DMS114 treated with DMSO at 0.1 percent for 48 hours (cell line): ENCODE measurements around the gene SCGB1D1.
"Not testable (repeated sequence)": the region's sequence is repeated elsewhere in the genome, so short reads cannot be mapped to it uniquely, and the experiment has no call there.

ENCODE experiments used
- DNase-seq: peaks from one replicate; lab custom pipeline; 2025; ENCODE audit not compliant: unreplicated experiment; lab: John Stamatoyannopoulos, UW

Gene SCGB1D1

DNA sequence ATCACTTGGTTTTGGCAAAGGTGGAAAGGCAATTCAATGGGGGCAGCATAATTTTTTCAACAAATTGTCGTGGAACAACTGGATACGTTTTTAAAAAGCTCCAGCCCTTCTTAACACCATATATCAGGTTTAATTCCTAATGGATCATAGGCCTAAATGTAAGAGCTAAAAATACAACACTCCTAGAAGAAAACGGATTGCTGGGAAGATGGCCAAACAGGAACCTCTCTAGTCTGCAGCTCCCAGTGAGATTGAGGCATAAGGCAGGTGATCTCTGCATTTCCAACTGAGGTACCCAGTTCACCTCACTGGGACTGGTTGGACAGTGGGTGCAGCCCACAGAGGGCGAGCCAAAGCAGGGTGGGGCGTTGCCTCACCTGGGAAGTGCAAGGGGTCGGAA is 32.4 kb upstream of the SCGB1D1 start:
- no peak for DNase-seq

DNA sequence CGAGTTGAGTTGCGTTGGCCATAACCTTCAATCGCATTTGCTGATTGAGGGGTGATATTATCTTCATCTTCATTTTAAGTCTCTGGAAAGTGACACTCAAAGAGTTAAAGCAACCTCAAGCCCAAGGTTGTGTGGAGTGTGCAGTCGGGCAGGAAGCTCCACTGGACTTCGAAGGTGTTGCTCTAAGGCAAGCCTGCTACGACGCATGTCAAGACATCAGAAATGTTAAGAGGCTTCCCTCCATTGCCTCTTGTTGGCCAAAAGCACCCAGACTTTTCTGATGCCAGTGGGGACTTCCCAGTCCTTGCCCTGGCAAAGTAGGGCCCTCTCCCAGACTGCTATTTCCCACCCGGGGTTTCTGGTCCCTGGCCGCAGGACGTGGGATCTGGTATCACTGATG is 23.6 kb upstream of the SCGB1D1 start:
- no peak for DNase-seq

DNA sequence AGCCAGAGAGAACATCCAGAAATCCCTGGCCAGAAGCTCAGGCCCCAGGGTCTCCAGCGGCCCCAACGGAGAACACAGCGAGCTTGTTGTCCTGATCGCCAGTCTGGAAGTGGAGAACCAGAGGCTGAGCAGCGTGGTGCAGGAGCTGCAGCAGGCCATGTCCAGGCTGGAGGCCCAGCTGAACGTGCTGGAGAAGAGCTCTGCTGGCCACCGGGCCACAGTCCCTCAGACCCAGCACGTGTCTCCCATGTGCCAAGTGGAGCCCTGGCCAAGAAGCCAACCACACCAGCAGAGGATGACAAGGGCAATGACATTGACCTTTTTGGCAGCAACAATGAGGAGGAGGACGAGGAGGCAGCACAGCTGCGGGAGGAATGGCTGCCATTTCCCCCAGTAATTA is 20.6 kb upstream of the SCGB1D1 start:
- no peak for DNase-seq

DNA sequence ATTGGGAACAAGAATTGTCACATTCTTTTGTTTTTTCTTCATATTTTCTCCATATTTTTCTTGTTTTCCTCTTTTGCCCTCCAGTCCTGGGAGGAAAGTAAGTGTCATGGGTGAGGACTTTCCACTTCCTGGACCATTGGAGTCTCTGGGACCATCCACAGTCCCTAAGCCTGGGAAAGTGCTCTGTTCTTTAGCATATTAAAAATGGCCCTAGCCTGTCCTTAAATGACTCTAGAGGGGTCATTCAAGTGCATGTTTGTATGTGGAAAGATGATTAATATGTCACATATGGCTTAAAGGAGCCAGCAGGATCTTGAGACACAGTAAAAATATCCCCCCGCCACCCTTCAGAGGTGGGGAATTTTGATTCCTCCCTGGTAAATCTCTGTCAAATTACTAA is 20.1 kb upstream of the SCGB1D1 start:
- no peak for DNase-seq

DNA sequence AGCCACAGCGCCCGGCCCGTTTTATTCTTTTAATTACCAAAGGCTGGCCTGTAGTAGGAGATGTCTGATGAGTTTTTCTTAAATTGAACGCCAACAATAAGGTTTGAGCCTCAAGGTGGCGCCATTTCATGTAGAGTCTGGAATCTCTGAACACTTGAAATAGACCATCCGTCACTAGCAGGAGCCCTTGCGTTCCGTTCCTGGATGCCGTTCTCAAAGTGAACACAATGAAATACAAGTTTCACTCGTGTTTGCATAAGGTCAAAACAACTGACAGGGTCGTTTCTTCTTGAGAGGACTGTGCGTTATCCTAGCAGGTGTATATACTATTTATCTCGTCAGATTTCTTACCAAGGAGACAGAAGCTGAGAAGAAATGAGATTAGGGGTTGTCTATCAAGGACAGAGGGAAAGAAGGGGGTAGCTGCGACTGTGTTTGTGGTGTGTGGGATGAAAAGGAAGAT is 18.7 kb upstream of the SCGB1D1 start:
- DNase-seq = peak; percentile 78

DNA sequence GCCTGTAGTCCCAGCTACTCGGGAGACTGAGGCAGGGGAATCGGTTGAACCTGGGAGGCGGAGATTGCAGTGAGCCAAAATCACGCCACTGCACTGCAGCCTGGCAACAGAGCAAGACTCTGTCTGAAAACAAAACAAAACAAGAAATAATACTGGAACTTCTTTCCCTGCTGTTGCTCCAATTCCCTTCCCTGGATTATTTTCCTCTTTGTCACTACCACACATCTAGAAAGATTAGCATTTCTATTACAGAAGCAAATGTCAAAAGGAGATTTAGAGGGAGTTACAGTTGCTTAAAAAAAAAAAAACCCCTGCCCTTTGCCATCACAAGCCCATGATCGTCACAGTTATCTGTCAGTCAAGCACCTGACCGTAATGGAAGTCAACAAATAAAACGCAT is 17.7 kb upstream of the SCGB1D1 start:
- no peak for DNase-seq

DNA sequence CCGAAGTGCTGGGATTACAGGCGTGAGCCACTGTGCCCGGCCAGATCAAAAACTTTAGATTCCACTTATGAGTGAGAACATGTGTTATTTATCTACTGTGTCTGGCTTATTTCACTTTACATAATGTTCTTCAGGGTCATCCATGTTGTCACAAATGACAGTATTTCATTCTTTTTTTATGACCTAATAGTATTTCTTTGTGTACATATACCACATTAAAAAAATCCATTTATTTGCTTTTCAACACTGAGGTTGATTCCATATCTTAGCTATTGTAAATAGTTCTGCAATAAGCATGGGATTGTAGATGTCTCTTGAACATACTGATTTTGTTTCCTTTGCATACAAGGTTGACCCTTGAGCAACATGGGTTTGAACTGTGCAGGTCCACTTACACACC is 13.2 kb upstream of the SCGB1D1 start:
- no peak for DNase-seq

DNA sequence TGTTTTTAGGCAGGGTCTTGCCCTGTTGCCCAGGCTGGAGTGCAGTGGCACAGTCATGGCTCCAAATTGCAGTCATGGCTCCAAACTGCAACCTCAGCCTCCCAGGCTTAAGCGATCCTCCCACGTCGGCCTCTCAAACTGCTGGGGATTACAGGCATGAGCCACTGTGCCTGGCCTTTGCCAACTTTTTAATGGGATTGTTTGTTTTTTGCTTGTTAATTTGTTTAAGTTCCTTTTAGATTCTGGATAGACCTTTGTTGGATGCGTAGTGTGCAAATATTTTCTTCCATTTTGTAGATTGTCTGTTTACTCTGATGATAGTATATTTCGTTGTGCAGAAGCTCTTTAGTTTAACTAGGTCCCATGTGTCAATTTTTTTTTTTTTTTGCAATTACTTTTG is 10.0 kb upstream of the SCGB1D1 start:
- no peak for DNase-seq

DNA sequence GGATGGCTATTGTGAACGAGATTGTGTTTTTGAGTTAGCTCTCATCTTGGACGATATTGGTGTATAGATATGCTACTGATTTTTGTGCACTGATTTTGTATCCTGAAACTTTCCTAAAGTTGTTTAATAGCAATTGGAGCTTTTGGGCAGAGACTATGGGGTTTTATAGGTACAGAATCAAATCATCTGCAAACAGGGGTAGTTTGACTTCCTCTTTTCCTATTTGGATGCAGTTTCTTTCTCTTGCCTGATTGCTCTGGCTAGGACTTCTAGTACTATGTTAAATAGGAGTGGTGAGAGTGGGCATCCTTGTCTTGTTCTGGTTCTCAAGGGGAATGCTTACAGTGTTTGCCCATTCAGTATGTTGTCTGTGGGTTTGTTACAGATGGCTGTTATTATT is 8.9 kb upstream of the SCGB1D1 start:
- DNase-seq = no peak

DNA sequence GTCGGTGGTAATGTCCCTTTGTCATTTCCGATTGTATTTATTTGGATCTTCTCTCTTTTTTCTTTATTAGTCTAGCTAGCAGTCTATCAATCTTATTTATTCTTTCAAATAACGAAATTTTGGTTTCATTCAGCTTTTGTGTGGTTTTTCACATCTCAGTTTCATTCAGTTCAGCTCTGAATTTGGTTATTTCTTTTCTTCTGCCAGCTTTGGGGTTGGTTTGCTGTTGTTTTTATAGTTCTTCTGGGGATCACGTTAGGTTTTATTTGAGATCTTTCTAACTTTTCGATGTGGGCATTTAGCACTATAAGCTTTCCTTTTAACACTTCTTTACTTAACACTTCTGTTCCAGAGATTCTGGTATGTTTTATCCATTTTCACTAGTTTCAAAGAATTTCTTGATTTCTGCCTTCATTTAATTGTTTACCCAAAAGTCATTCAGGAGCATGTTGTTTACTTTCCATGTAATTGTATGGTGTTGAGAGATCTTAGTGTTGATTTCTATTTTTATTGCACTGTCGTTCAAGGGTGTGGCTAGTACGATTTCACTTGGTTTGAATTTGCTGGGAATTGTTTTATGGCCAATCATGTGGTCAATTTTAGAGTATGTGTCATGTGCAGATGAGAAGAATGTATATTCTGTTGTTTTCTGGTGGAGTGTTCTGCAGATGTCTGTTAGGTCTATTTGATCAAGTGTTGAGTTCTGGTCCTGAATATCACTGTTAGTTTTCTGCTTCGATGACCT is 7.7 kb upstream of the SCGB1D1 start:
- DNase-seq = no peak

DNA sequence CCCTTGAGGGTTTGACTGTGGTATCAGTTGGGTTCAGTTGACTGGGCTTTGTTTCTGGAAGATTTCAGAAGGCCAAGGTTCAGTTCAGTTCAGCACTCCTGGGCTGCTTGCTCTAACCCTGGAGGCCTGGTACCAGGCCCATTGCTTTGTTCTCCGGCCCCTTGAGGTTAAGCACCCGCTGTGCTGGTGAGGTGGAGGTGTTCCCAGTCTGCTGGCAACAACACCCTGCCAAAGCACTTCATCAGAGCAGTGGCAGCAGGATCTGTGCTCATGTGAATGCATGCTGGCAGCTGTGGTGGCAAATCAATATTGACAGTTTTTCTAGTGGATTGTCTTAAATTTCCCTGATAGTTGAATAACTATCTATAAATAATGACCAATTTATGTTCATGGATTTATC is 3.8 kb upstream of the SCGB1D1 start:
- no peak for DNase-seq

DNA sequence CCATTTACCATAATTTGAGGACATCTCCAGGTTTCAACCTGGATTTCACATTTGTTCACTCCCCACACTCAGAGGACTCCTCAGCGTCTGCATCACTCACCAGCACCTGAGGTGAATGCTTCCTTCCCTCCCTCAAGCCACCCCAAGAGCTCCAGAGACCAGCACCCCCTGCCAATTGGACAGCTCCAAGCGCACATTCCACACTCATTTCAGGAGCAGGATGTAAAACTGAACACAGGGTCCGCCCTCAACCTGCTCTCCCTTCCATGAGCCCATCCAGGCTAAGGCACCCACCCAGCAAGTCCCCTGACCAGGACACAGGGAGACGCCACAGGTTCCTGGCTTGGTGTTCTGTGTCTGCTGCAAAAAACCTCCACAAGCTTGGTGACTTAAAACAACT is 3.9 kb downstream of the SCGB1D1 start:
- DNase-seq = no peak

DNA sequence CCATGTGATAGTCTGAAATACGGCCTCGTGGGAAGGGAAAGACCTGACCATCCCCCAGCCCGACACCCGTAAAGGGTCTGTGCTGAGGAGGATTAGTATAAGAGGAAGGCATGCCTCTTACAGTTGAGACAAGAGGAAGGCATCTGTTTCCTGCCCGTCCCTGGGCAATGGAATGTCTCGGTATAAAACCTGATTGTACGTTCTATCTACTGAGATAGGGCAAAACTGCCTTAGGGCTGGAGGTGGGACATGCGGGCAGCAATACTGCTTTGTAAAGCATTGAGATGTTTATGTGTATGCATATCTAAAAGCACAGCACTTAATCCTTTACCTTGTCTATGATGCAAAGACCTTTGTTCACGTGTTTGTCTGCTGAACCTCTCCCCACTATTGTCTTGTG is 5.0 kb downstream of the SCGB1D1 start:
- not testable (repeated sequence) for DNase-seq

DNA sequence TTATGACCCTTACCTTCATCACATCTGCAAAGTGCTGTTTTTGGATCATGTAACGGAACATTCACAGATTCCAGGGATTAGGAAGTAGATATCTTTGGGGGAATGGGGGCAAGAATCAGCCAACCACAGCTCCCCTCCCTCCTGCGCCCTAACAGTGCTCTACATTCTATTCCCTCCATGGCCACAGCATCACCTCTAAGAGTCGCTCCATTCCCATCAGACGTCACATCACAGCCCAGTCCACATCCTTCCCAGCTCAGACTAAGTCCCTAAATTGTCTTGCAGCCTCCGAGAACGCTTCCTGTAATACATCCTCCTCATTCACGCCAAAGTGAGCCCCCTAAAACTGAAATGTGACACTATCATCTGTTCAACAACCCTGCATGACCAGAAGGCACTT is 5.9 kb downstream of the SCGB1D1 start:
- DNase-seq = no peak

DNA sequence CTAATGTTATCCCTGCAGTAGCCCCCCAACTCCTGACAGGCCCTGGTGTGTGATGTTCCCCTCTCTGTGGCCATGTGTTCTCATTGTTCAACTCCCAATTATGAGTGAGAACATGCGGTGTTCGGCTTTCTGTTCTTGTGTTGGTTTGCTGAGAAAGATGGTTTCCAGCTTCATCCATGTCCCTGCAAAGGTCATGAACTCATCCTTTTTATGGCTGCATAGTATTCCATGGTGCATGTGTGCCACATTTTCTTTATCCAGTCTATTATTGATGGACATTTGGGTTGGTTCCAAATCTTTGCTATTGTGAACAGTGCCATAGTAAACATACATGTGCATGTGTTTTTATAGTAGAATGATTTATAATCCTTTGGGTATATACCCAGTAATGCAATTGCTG is 7.4 kb downstream of the SCGB1D1 start:
- DNase-seq = not testable (repeated sequence)

DNA sequence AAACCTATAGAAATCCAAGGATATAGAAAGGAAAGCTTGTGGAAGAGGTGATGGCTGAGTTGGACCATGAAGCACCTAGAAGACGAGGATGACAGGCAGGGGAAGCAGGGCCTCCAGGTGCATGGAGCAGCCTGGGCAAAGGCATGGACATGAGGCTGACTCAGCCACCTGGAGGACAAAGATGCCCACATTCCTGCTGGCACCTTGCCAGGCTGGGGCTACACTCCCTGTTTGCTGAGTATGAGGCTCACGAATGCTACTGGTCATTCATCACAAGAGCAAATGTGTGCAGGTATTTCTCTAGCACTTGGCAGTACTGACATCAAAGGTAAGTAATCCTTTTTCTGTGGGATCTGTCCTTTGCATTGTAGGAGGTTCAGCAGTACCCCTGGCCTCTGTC is 11.4 kb downstream of the SCGB1D1 start:
- DNase-seq = no peak

DNA sequence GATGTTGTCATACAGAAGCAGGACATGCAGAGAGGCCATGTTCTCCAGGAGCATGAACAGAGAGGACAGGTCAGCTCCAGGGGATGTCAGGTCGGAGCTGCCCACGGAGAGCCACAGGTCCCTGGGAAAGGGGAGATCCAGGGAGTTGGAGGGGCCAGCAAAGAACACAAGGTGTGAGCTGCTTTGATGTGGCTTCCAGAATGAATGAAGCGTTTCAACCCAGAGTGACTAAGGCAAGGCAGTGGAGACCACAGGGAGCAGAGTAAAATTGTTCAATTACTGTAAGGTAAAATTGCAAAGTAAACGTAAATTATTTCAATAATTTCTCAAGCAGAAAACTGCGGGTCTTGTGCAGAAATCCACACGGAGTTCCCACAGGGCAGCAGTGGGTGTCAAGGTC is 12.9 kb downstream of the SCGB1D1 start:
- DNase-seq = no peak

DNA sequence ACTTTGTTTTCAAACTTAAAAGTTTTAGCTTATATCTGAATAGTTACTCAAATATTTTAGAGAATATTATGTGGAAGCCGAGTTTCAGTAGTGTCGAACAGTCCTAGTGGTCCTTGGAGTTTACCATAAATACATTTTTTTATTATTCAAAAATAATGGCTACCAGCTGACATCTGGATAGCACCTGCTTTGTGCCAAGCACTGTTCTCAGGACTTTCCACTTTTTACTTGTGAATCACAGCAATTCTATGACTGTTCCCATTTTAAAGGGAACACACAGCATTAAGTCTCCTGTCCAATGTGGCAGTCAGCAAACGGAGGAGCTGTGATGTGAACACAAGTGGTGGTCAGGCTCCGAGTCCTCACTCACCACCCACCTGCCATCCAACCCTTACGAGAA is 14.4 kb downstream of the SCGB1D1 start:
- DNase-seq = no peak

DNA sequence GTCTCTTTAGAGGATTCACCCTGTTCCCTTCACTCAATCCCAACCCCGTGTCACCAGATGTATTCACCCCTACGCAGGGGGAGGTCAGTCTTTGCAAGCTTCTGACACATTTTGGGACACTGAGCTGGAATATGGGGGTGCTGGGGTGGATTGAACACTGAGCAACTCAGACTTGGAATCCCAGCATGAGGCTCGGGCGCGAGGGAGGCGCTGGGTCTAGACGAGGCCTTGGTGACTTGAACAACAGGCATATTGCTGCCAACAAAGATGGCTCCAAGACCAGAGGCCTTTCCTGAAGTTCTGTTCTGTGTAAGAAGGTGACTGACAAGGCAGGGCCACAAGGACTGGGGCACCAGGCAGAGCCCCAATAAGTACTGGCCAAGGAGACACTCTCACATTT is 15.4 kb downstream of the SCGB1D1 start:
- no peak for DNase-seq

DNA sequence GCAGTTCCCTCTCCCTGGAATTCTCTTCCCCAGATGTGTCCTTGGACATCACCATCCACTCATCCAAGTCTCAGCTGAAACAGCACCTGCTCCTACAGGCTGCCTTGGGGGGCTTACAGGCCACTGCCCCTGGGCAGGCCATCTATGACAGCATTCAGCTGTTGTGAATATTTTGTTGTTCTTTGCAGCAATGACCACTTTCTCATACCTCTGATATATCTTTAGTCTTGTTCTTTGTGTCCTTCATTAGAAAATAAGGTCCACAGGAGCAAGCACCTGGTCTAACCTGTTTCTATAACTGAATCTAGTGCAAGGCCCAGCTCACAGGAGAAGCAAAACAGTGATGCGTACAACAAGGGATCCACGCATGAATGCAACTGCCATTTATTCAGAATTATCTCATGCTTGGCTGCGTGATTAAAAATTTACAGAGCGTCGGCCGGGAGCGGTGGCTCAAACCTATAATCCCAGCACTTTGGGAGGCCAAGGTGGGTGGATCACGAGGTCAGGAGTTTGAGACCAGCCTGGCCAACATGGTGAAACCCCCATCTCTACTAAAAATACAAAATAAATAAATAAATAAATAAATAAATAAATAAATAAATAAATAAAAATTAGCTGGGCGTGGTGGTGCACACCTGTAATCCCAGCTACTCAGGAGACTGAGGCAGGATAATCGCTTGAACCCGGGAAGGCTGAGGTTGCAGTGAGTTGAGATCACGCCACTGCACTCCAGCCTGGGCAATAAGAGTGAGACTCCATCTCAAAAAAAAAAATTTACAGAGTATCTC is 16.5 kb downstream of the SCGB1D1 start:
- not testable (repeated sequence) for DNase-seq

DNA sequence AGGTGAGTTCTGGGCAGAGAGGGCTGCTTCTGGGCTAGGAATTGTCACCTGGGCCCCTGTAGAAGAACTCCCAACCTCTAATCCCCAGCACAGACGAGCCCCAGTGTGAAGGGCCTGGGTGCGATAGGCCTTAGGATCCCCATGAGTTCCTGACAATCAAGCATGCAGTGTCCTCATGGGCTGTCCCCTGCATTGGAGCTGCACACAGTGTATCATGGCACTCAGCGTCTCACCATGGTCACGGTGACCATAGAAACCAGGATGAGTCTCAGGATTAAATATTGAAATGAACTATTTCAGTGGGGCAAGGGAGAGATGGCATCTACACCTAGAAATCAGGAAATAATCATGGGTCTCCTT is 18.7 kb downstream of the SCGB1D1 start:
- DNase-seq = no peak

DNA sequence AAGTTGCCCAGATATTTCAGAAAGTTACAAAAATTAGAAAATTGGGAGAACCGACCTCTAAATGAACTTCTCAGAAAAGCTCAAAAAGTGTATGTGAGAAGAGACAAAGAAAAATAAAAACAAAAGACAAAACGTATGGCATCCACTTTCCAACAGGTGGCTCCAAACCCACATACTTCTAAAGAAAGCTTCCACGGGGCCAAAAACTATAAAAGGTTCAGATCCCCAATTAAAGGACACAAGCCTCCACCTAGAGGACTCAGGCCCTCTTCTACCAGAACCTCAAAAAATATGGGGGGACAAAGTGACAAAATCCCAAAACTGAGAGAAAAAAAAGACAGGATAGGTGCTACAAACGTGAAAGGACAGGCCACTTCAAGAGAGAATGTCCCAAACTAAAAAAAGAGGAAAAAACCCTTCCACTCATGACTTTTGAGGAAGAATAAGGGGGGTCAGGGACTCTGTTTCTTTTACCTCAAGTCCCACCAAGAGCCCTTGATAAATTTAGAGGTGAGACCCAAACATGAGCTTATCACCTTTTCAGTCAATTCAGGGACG is 27.3 kb downstream of the SCGB1D1 start:
- DNase-seq = peak; percentile 42
